Neural progenitor cell (in vitro differentiated cells): Measurements from ENCODE around the gene ELSPBP1.

ENCODE experiments used
- CTCF ChIP-seq: fragments of 200-600 bp; sonication (generic); IDR thresholded peaks from 2 replicates; pipeline ENCODE4 v1.5.1; 2017; ENCODE audit warnings: antibody characterized with exemption, mild to moderate bottlenecking
- EZH2 ChIP-seq: fragments of 200-600 bp; sonication (generic); IDR thresholded peaks from 2 replicates; pipeline ENCODE4 v1.6.1; 2017; ENCODE audit warnings: antibody characterized with exemption, mild to moderate bottlenecking, moderate library complexity
- EZH2phosphoT487 ChIP-seq: fragments of 200-600 bp; sonication (generic); IDR thresholded peaks from 2 replicates; pipeline ENCODE4 v1.6.1; 2017; ENCODE audit warnings: antibody characterized with exemption

- TF ChIP-seq CTCF (no peak), EZH2 (no peak), EZH2phosphoT487 (no peak)
Measured at GRCh38 chr19:48041877-48042580, 47.6 kb downstream of the ELSPBP1 start.
